Femur (tissue), 1 donor: ENCODE data around the gene ASPG.

ENCODE experiments used
- DNase-seq: peaks from one replicate; pipeline ENCODE4 v3.0.0-alpha.2; 2017

The ASPG gene

GRCh38 chr14:104085032-104085888 lies at the start of gene ASPG:
Gene ASPG (plus strand): TSS chr14:104085700. CDS start chr14:104085771, 71 bp downstream.
- peak; percentile 20 for DNase-seq

GRCh38 chr14:104036212-104036611 lies 49.3 kb upstream of the ASPG start:
- DNase-seq, result no peak

GRCh38 chr14:104037074-104037473 lies 48.4 kb upstream of the ASPG start:
- no peak for DNase-seq

- no peak for DNase-seq
Observed at GRCh38 chr14:104037903-104038302, 47.6 kb upstream of the ASPG start.

GRCh38 chr14:104039214-104039613 lies 46.3 kb upstream of the ASPG start:
- no peak for DNase-seq

GRCh38 chr14:104040539-104040938 lies 45.0 kb upstream of the ASPG start:
- no peak for DNase-seq

GRCh38 chr14:104041430-104042104 lies 43.9 kb upstream of the ASPG start:
- DNase-seq, result no peak

GRCh38 chr14:104044016-104044415 lies 41.5 kb upstream of the ASPG start:
- DNase-seq, result no peak

GRCh38 chr14:104047761-104048160 lies 37.7 kb upstream of the ASPG start:
- no peak for DNase-seq

GRCh38 chr14:104048758-104049507 lies 36.6 kb upstream of the ASPG start:
- DNase-seq, result no peak

- DNase-seq, result no peak
Observed at GRCh38 chr14:104049576-104050240, 35.8 kb upstream of the ASPG start.

- DNase-seq, result no peak
Observed at GRCh38 chr14:104051092-104051813, 34.2 kb upstream of the ASPG start.

- no peak for DNase-seq
Observed at GRCh38 chr14:104054222-104054905, 31.1 kb upstream of the ASPG start.

GRCh38 chr14:104062281-104062680 lies 23.2 kb upstream of the ASPG start:
- no peak for DNase-seq

GRCh38 chr14:104064003-104064402 lies 21.5 kb upstream of the ASPG start:
- DNase-seq, result no peak

GRCh38 chr14:104066279-104066678 lies 19.2 kb upstream of the ASPG start:
- no peak for DNase-seq

GRCh38 chr14:104066719-104067295 lies 18.7 kb upstream of the ASPG start:
- no peak for DNase-seq

- no peak for DNase-seq
Observed at GRCh38 chr14:104069541-104069940, 16.0 kb upstream of the ASPG start.

- no peak for DNase-seq
Observed at GRCh38 chr14:104072586-104072985, 12.9 kb upstream of the ASPG start.

GRCh38 chr14:104073764-104074163 lies 11.7 kb upstream of the ASPG start:
- DNase-seq, result no peak

GRCh38 chr14:104075530-104076151 lies 9.9 kb upstream of the ASPG start:
- no peak for DNase-seq
